B cell (primary cell): Measurements from ENCODE around the gene ZBTB16. TPM values are rescaled to one million over a fixed set of nuclear protein-coding genes. Genes with fewer than 3 reads are reported as not detected.
A peak's percentile ranks its signal among the peaks of the same experiment; 100 is the strongest.

ENCODE experiments used
- ATAC-seq: fragments of 200-7000 bp; cut with Tn5 transposase; one replicate; pipeline ENCODE4 v1.10.0; 2021; ENCODE audit warnings: low read depth, mild to moderate bottlenecking, moderate number of reproducible peaks, moderate library complexity
- CTCF ChIA-PET: fragments of 350-600 bp; sonication (Branson Sonifier 250); formaldehyde crosslinking; loops from one replicate; lab custom pipeline; 2021; ENCODE audit warnings: antibody characterized with exemption, inconsistent platforms; lab: Charles Lee
- POLR2A ChIA-PET: fragments of 350-600 bp; sonication (Branson Sonifier 250); formaldehyde crosslinking; loops from one replicate; lab custom pipeline; 2021; ENCODE audit warnings: antibody characterized with exemption; lab: Charles Lee
- DNase-seq: peaks from one replicate; pipeline ENCODE4 v3.0.0; 2013
- H2AFZ ChIP-seq: 2 replicates; pipeline ENCODE4 v1.6.1; 2012; ENCODE audit warnings: mild to moderate bottlenecking, low read depth, low read length; ENCODE audit not compliant: insufficient read depth, poor library complexity, severe bottlenecking
- H3K27ac ChIP-seq, 2 donors: 1 replicate in 1 of 2; 2 replicates in 1 of 2; pipeline ENCODE4 v1.5.1; 2012 to 2013; ENCODE audit warnings: low read length in 2 of 2, mild to moderate bottlenecking in 2 of 2, moderate library complexity in 1 of 2
- H3K27me3 ChIP-seq, 4 experiments: fragments of 200-600 bp in 1 of 4; sonication (generic) in 1 of 4; replicated peaks in 1 of 4; 1 replicate in 2 of 4; 2 replicates in 2 of 4; pipeline versions ENCODE4 v1.6.1 to v1.7.0; 2013 to 2016; ENCODE audit warnings: low read length in 3 of 4, mild to moderate bottlenecking in 2 of 4, mixed read lengths in 1 of 4, moderate library complexity in 1 of 4; ENCODE audit not compliant: insufficient read depth in 4 of 4, control insufficient read depth in 3 of 4; ENCODE audit errors: control extremely low read depth in 1 of 4
- H3K36me3 ChIP-seq, 2 experiments: replicated peaks in 1 of 2; 1 replicate in 1 of 2; 2 replicates in 1 of 2; pipeline versions ENCODE4 v1.6.1 to v1.7.1; 2013; ENCODE audit warnings: low read length in 1 of 2; ENCODE audit not compliant: insufficient read depth in 2 of 2, control insufficient read depth in 1 of 2; ENCODE audit errors: control extremely low read depth in 1 of 2, extremely low read depth in 1 of 2
- H3K4me1 ChIP-seq, 2 donors: fragments of 200-600 bp in 1 of 2; sonication (generic) in 1 of 2; 1 replicate in 1 of 2; 2 replicates in 1 of 2; pipeline versions ENCODE4 v1.5.1 to v1.6.1; 2013 to 2017; ENCODE audit warnings: low read length in 2 of 2; ENCODE audit not compliant: control insufficient read depth in 2 of 2, insufficient read depth in 2 of 2
- H3K4me2 ChIP-seq: replicated peaks from 2 replicates; pipeline ENCODE3; 2012; ENCODE audit warnings: mild to moderate bottlenecking, low read depth, low read length; ENCODE audit not compliant: poor library complexity, severe bottlenecking
- H3K4me3 ChIP-seq, 5 experiments: fragments of 200-600 bp in 1 of 5; sonication (generic) in 1 of 5; 1 replicate in 3 of 5; 2 replicates in 2 of 5; pipeline versions ENCODE4 v1.5.1 to v1.7.0; 2011 to 2016; ENCODE audit warnings: low read length in 4 of 5, mild to moderate bottlenecking in 4 of 5, low read depth in 2 of 5, control low read depth in 1 of 5, moderate library complexity in 1 of 5; ENCODE audit not compliant: insufficient read depth in 1 of 5; ENCODE audit errors: control extremely low read depth in 1 of 5, extremely low read depth in 1 of 5
- H3K79me2 ChIP-seq: fragments of 200-600 bp; sonication (generic); one replicate; pipeline ENCODE4 v1.6.0; 2016; ENCODE audit warnings: low read length; ENCODE audit not compliant: control insufficient read depth, insufficient read depth
- H3K9ac ChIP-seq: fragments of 200-600 bp; sonication (generic); 2 replicates; pipeline ENCODE4 v1.6.1; 2017; ENCODE audit warnings: mild to moderate bottlenecking, low read length, moderate library complexity
- H3K9me3 ChIP-seq, 3 donors: one replicate each; pipeline versions ENCODE4 v1.6.1 to v1.7.1; 2013; ENCODE audit warnings: low read length in 2 of 3; ENCODE audit not compliant: control insufficient read depth in 2 of 3, insufficient read depth in 1 of 3; ENCODE audit errors: control extremely low read depth in 1 of 3
- H4K20me1 ChIP-seq: 2 replicates; pipeline ENCODE4 v1.6.0; 2012; ENCODE audit warnings: mild to moderate bottlenecking, low read length; ENCODE audit not compliant: insufficient read depth, control insufficient read depth, poor library complexity, severe bottlenecking
- H3K27ac Mint-ChIP-seq: one replicate; pipeline ENCODE4 v1.8.0; 2021; ENCODE audit warnings: mixed read lengths
- H3K27me3 Mint-ChIP-seq: one replicate; pipeline ENCODE4 v1.8.0; 2021; ENCODE audit warnings: mixed read lengths
- H3K4me1 Mint-ChIP-seq: one replicate; pipeline ENCODE4 v1.8.0; 2021; ENCODE audit warnings: mixed read lengths
- H3K4me3 Mint-ChIP-seq: one replicate; pipeline ENCODE4 v1.8.0; 2021; ENCODE audit warnings: mixed read lengths
- H3K9me3 Mint-ChIP-seq: one replicate; pipeline ENCODE4 v1.8.0; 2022; ENCODE audit warnings: mixed read lengths; ENCODE audit not compliant: insufficient read depth
- CTCF ChIP-seq: fragments of 200-600 bp; IDR thresholded peaks from one replicate; pipeline ENCODE4 v1.8.0; 2022; ENCODE audit warnings: antibody characterized with exemption, mild to moderate bottlenecking
- EZH2 ChIP-seq: IDR thresholded peaks from 2 replicates; pipeline ENCODE4 v1.6.1; 2012; ENCODE audit warnings: borderline replicate concordance, low read depth, mild to moderate bottlenecking, moderate library complexity, low read length; ENCODE audit not compliant: insufficient read depth, poor library complexity, severe bottlenecking
- WGBS: methylation state at CpG from one replicate; pipeline ENCODE4 v1.1.5; 2013; ENCODE audit warnings: missing lambda C conversion rate; ENCODE audit not compliant: insufficient coverage; 5-methylcytosine and 5-hydroxymethylcytosine counted together
- intact Hi-C: fragments of 100-400 bp; cut with micrococcal nuclease; formaldehyde crosslinking; loops from one replicate; pipeline ENCODE4 v1.10.0; 2022
- polyA plus RNA-seq: library from polyadenylated mRNA; depleted of rRNA; stranded (reverse); fragments of >200 nt; gene quantifications from 2 replicates; pipeline ENCODE4 v1.2.3, GENCODE V29; 2012
- total RNA-seq, 2 donors: library from RNA; stranded (reverse); fragments of 120-200 nt in 1 of 2; gene quantifications; 1 replicate in 1 of 2; 2 replicates in 1 of 2; pipeline versions ENCODE4 v1.2.3 to v1.2.4, GENCODE V29; 2013 to 2022

Gene ZBTB16
- total and polyA plus RNA-seq, 2 donors (not counting 1 experiment from before 2014, with no cell fraction given): 16.0 to 20.6 TPM

GRCh38 chr11:114159320-114159719 lies 99.8 kb downstream of the ZBTB16 start:
- no peaks in the 10 kb centered on the region for H3K79me2 ChIP-seq
- intact Hi-C loops: loop anchor here (1.0 kb wide), 1 partner anchor 319 kb away; no protein-coding TSS in a partner anchor
- TF ChIP-seq EZH2 (no peak), CTCF (no peak)
- H3K4me3 Mint-ChIP-seq: peak overlapping the region; percentile 73
- H3K4me1 Mint-ChIP-seq: peaks cover 66% of the 10 kb centered on the region
- H3K27ac ChIP-seq: peak overlapping the region; percentile 81 to 85
- POLR2A ChIA-PET: interaction anchor here (0.6 to 2.5 kb wide), 6 partner anchors 9 to 263 kb away, joined by 3 to 17 read pairs (median 4); no protein-coding TSS in a partner anchor
- peak overlapping the region; percentile 50 for H3K9ac ChIP-seq
- H3K27me3 ChIP-seq: no peaks in the 10 kb centered on the region
- no peaks in the 10 kb centered on the region for H3K36me3 ChIP-seq
- no peak for ATAC-seq
- CTCF ChIA-PET: interaction anchor here (0.7 to 8.7 kb wide), 12 partner anchors 10 to 336 kb away, joined by 3 to 100 read pairs (median 4); no protein-coding TSS in a partner anchor
- H3K4me2 ChIP-seq: peak overlapping the region; percentile 73
- H3K9me3 ChIP-seq: no peaks in the 10 kb centered on the region
- WGBS: 69% methylated on average over 2 of the region's 5 CpGs
- H3K4me3 ChIP-seq: peak overlapping the region in 2 of 5 experiments; percentile 5 to 44
- no peaks in the 10 kb centered on the region for H3K9me3 Mint-ChIP-seq
- H3K27me3 Mint-ChIP-seq: no peaks in the 10 kb centered on the region
- H4K20me1 ChIP-seq: no peaks in the 10 kb centered on the region
- no peak for DNase-seq
- H3K4me1 ChIP-seq: peaks cover 64 to 68% of the 10 kb centered on the region in 2 donors
- peak overlapping the region; percentile 90 for H3K27ac Mint-ChIP-seq
- no peak overlapping the region for H2AFZ ChIP-seq
